ENCODE data around the gene IL37.
"Not testable (repeated sequence)": the region's sequence is repeated elsewhere in the genome, so short reads cannot be mapped to it uniquely, and the experiment has no call there.

IL37 gene

GRCh38 chr2:112923967-112924338, 13.0 kb downstream of the IL37 start:
- no peak for DNase-seq

GRCh38 chr2:112924360-112924759, 13.4 kb downstream of the IL37 start:
- no peak for DNase-seq

DNA sequence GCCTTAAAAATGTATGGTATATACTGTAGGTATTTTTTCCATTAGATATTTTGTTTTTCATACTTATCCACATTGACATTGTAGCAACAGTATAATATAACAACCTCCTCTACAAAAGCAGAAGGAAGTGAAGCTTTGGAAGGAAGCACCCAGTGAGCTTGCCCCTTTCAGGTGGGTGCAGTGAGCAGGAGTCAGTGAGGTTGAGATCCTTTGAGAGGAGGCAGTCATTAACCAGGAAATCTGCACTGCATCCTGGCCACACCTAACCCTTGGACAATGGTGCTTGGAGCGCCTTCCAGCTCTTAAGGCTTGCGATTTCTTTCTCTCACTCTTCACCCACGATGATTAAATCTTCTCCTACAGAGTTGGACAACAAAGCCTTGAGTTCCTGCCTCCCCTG, 13.9 kb downstream of the IL37 start:
- no peak for DNase-seq

DNA sequence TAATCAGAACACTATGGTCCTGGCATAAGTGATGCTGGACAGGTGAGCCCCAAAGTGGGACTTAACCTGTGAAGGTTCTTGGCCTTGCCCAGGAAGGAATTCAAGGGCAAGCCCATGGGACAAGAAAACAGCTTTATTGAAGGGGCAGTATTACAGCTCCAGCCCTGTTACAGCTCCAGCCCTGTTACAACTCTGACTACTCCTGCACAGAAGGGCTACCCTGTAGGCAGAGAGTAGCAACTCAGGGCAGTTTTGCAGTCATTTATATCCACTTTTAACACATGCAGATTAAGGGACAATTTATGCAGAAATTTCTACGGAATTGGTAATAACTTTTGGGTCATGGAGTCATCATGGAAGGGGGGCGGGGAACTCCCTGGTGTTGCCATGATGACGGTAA, 15.7 kb downstream of the IL37 start:
- DNase-seq: no peak

- no peak for DNase-seq
Measured at GRCh38 chr2:112927745-112928144, 16.8 kb downstream of the IL37 start.

- no peak for DNase-seq
Measured at GRCh38 chr2:112933261-112933660, 22.3 kb downstream of the IL37 start.

GRCh38 chr2:112934117-112934516, 23.2 kb downstream of the IL37 start:
- not testable (repeated sequence) for DNase-seq

- no peak for DNase-seq
Measured at GRCh38 chr2:112936927-112937232, 25.9 kb downstream of the IL37 start.

- peak; percentile 29 for DNase-seq
Measured at GRCh38 chr2:112938904-112939303, 27.9 kb downstream of the IL37 start.

GRCh38 chr2:112939425-112939824, 28.5 kb downstream of the IL37 start:
- no peak for DNase-seq

DNA sequence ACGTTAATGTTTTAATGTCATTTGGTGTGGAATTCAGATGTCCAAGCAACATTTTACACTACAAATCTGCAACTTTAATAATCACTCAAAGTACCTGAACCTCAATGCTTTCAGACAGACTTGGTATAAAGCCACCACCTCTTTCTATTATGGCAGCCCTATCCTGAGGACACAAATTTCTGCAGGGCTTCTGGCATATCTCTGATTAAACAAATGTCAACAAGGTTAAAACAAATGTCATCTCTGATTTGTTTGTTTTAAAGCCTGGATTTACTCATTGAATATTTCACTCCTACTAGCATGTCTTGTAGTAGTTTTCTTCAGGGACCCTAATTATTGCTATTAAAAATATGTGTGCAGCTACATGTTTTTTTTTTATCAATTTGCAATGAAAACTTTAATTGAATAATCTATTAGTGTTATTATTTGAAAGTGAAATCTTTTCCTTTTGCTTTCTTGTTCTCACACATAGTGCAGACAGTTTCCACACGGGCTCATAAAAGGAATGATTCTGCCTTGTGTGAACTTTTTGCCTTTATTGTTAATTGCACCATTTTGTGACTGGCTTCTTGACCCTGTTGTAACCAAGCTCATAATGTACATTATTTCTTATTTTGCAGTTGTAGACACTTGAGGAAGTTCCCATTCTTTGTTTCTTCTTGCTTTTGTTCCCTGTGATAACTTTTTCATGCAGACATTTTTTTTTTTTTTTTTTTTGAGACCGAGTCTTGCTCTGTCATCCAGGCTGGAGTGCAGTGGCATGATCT, 30.1 kb downstream of the IL37 start:
- no peak for DNase-seq

DNA sequence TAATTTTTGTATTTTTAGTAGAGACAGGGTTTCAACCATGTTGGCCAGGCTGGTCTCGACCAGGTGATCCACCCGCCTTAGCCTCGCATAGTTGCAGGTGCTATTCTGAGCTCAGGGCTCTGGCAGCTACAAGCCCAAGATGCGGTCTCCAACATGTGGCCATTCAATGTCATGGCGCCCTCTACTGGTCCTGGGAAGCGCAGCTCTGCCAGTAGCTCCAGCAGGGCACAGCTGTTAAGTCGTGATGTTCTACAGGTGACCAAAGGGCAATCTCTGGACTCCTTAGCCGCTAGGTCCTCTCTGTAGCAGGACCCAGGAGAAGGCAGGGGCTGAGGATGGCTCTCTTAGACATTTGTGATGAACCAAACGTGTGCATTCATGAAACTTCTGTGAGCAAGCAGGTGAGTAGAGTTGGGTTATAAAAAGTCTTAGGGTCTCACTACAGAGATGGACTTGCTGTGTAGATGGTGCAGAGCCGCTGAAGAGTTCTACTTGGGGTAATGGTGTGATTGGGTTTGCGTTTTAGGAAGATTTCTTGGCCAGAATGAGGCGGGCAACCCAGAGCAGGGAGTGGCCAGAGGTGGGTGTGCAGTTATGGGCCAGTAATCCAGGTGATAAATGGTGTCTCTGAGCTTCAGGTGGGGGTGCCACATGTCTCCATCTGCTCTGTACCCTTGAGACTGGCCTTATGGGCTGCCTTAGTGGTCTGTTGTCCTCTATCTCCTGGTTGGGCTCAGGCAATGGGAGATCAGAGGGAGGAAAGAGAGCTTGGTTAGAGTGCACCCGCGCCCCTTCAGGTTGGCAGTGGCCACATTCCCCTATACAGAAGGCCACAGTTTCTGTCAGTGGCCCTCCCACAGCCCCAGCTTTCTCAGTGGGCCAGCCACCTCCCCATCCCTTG, 31.0 kb downstream of the IL37 start:
- DNase-seq: peak; percentile 42

- no peak for DNase-seq
Measured at GRCh38 chr2:112942654-112943002, 31.7 kb downstream of the IL37 start.

DNA sequence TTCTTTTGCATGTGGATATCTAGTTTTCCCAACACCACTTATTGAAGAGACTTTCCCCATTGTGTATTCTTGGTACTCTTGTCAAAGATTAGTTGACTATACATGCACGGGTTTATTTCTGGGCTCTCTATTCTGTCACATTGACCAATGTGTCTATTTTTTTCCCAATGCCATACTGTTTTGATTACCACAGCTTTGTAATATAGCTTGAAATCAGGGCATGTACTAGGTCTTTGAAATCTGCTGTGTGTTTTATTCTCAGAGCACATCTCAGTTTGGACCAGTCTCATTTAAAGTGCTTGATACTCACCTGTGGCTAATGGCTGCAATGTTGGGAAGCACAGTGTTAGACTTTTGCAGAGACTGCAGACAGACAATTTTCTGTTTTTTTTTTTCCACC, 34.0 kb downstream of the IL37 start:
- no peak for DNase-seq

DNA sequence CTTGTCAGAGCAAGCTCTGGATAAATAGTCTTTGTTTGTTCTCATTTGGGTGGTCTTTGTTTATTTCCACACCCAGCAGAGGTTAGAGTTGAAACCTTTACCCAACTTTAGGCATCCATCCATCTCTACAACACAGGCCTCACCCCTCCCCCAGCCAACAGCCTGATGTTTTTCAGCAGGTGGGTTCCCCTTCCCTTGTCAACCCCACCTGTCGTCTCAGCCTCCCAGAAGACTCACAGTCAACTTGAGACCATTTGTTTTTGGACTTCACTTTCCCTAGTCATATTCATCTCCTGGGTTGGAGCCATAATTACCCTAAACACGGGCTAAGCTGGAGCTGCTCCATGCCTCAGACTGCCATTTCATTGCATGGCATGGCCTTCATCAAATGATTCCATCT, 35.1 kb downstream of the IL37 start:
- DNase-seq: no peak

DNA sequence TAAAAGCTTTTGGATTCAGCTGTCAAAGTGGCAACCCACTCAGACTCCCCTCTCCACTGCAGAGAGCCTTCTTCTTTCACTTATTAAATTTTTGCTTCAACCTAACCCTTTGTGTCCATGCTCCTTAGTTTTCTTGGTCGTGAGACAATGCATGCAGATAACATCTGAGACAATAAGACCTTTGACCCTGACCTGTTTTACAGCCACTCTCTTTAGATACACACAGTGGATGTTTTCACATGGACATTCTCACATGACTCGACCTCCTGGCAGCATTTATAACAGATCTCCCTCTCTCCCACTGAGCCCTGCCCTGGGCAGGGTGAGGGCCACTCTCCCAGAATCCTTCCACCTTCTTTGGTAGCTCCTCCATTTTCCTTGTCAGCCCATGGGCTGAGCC, 36.4 kb downstream of the IL37 start:
- DNase-seq: no peak

DNA sequence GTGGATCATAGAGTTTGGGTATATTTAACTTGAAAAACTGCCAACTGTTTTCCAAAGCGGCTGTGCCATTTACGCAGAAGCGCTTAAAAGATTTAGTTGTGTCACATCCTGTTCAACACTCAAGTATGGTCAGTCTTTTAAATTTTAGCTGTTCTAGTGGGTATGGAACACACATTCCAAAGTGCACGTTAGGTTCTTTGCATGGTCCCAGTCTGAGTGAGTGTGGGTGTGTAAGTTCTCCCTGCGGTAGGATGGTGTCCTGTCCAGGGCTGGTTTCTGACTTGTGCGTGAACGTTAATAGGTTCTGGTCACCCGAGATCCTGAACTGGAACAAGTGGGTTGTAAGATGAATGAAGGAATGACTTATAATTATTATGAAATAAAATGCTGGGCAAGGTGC, 38.5 kb downstream of the IL37 start:
- no peak for DNase-seq

- no peak for DNase-seq
Measured at GRCh38 chr2:112954364-112954763, 43.4 kb downstream of the IL37 start.

GRCh38 chr2:112957511-112957910, 46.5 kb downstream of the IL37 start:
- no peak for DNase-seq

DNA sequence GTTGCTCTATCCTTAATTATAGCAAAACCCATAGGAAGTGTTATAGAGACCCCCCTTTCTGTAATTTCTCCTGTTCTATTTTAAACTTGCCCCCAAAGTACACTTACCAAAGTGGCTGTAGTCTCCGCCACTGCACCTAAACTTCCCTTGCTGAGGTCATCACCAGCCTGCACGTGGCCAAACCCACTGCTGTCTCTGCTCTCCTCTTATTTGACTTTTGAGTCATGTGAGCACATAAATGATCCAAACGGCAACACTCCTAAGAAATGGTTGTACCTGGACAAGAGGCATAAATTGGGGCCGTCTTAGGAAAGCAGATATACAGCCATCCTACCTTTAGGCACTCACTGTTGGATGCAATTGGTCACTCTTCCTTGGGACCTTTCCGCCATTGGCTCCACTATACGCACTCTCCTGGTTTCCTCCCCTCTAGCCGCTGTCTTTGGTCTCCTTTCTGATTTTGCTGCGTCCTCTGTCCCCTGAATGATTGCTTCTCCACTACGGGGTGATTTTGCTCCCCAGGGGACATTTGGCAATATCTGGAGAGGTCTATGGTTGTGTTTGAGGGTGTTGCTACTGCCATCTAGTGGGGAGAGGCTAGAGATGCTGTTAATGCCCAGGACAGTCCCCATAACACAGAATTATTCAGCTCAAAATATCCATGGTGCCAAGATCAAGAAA, 47.6 kb downstream of the IL37 start:
- DNase-seq: peak; percentile 50

GRCh38 chr2:112959109-112959812, 48.3 kb downstream of the IL37 start:
- DNase-seq: peak; percentile 22

DNA sequence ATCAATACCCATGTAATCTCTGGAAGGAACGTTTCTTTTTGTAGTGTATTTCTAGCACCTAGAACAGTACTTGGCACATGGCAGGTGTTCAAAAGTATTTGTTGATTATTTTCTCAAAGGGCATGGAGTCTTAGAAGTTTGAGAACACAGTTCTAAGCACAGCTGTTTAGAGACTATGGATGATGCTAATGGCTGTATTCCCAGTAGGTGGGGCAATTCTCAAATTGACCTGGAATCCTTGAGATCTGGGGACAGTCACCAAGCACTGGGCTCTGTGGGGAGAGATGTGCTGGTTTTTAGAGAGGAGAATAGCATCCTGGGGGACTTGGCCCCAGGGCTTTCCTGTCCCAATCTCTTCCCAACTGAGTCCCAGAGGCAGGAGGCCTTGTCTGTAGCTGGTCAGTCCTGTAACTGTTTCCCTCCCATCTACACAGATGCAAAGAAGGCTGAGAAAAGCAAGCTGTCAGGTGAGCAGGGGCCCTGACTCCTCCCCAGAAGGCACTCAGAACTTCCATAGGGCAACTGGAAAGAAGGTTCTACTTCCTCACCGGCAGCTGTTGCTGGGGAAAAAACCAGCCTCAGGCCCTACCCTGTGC, 49.4 kb downstream of the IL37 start:
- no peak for DNase-seq

Data from DMS79 treated with DMSO at 0.1 percent for 48 hours (cell line).